Stimulated activated CD8-positive, alpha-beta memory T cell treated with anti-CD3 and anti-CD28 coated beads, Interleukin-4, amount 100 ng/mL, for 4 hours (primary cell): Measurements from ENCODE around the gene PRRT1.
"Not testable (repeated sequence)": the region's sequence is repeated elsewhere in the genome, so short reads cannot be mapped to it uniquely, and the experiment has no call there.

Experiments used
- DNase-seq, 2 donors: peaks; one replicate each; pipeline ENCODE4 v3.0.0-alpha.2; 2020; ENCODE audit warnings: low read depth in 2 of 2, low spot score in 1 of 2

PRRT1 gene

GRCh38 chr6:32105433-32105832 is 46.3 kb downstream of the PRRT1 start:
- no peak for DNase-seq

- no peak for DNase-seq
Observed at GRCh38 chr6:32102255-32102654, 49.5 kb downstream of the PRRT1 start.

DNA sequence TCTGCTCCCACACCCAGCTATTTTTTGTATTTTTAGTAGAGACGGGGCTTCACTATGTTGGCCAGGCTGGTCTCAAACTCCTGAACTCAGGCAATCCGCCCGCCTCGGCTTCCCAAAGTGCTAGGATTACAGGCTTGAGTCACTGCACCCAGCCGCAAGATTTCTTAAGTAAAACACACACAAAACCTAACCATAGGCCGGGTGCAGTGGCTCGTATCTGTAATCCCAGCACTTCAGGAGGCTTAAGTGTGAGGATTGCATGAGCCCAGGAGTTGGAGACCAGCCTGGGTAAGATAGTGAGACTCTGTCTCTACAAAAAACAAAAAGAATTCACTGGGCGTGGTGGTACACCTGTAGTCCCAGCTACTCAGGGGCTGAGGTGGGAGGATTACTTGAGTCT is 51.5 kb downstream of the PRRT1 start:
- not testable (repeated sequence) for DNase-seq
